Testis (tissue), 3 donors: ENCODE results near the gene HDAC9. TPM values are rescaled to one million over a fixed set of nuclear protein-coding genes. Genes with fewer than 3 reads are reported as not detected.

Source experiments
- DNase-seq: peaks from one replicate; pipeline ENCODE4 v3.0.0-alpha.2; 2019
- H3K27ac ChIP-seq, 2 donors: fragments of 200-600 bp; sonication (generic); one replicate each; pipeline ENCODE4 v1.5.1; 2019
- H3K27me3 ChIP-seq: fragments of 200-600 bp; sonication (generic); one replicate; pipeline ENCODE4 v1.5.1; 2019
- H3K36me3 ChIP-seq: fragments of 200-600 bp; sonication (generic); one replicate; pipeline ENCODE4 v1.5.1; 2017; ENCODE audit warnings: low read depth; ENCODE audit errors: missing control alignments
- H3K4me1 ChIP-seq: fragments of 200-600 bp; sonication (generic); one replicate; pipeline ENCODE4 v1.5.1; 2019
- H3K4me3 ChIP-seq, 2 donors: fragments of 200-600 bp; sonication (generic); one replicate each; pipeline ENCODE4 v1.5.1; 2017 to 2019
- H3K9me3 ChIP-seq: fragments of 200-600 bp; sonication (generic); one replicate; pipeline ENCODE4 v1.5.1; 2017
- POLR2A ChIP-seq: fragments of 450-650 bp; IDR thresholded peaks from one replicate; pipeline ENCODE4 v1.6.1; 2017; ENCODE audit warnings: antibody characterized with exemption, mild to moderate bottlenecking, moderate library complexity
- WGBS, 2 donors: methylation state at CpG; one replicate each; pipeline ENCODE4 v1.1.5; 2018; 5-methylcytosine and 5-hydroxymethylcytosine counted together
- intact Hi-C: fragments of 100-400 bp; cut with DNase I; formaldehyde crosslinking; loops from one replicate; pipeline ENCODE4 v1.15.1; 2023; ENCODE audit warnings: low total_unique reads
- polyA plus RNA-seq: library from polyadenylated mRNA; stranded (reverse); fragments of 350-450 nt; fragmentation: Illumina TruSeq; extraction: RNeasy Lipid Tissue Mini Kit (QIAGEN cat#74804); gene quantifications from one replicate; pipeline ENCODE4 v1.2.3, GENCODE V29; 2014; ENCODE audit warnings: low read depth, low replicate concordance; ENCODE audit not compliant: insufficient read depth
- total RNA-seq, 2 donors: library from RNA; depleted of rRNA; stranded (reverse); fragments of >200 nt; gene quantifications; one replicate each; pipeline ENCODE4 v1.2.3, GENCODE V29; 2016
- TF ChIP-seq, protein P1 (sequence below), 3 experiments: fragments of 450-650 bp in 2 of 3; fragments of 200-600 bp in 1 of 3; sonication (generic) in 1 of 3; IDR thresholded peaks; one replicate each; pipeline ENCODE4 v1.5.1; 2016 to 2019; ENCODE audit warnings: antibody characterized with exemption in 3 of 3, mild to moderate bottlenecking in 2 of 3, moderate library complexity in 1 of 3

HDAC9 gene
- total and polyA plus RNA-seq, 3 donors from 2014 or later: 30.6 to 35.5 (median 35.4) TPM

- Histone ChIP-seq H3K36me3 (no peaks in the 10 kb centered on the region), H3K9me3 (no peaks in the 10 kb centered on the region), H3K27ac (no peak overlapping the region), H3K27me3 (no peaks in the 10 kb centered on the region), H3K4me3 (no peak overlapping the region), H3K4me1 (no peaks in the 10 kb centered on the region)
- WGBS, 2 donors: 22 to 35% methylated on average over 4 of the region's 4 CpGs
- TF ChIP-seq, protein P1, sequence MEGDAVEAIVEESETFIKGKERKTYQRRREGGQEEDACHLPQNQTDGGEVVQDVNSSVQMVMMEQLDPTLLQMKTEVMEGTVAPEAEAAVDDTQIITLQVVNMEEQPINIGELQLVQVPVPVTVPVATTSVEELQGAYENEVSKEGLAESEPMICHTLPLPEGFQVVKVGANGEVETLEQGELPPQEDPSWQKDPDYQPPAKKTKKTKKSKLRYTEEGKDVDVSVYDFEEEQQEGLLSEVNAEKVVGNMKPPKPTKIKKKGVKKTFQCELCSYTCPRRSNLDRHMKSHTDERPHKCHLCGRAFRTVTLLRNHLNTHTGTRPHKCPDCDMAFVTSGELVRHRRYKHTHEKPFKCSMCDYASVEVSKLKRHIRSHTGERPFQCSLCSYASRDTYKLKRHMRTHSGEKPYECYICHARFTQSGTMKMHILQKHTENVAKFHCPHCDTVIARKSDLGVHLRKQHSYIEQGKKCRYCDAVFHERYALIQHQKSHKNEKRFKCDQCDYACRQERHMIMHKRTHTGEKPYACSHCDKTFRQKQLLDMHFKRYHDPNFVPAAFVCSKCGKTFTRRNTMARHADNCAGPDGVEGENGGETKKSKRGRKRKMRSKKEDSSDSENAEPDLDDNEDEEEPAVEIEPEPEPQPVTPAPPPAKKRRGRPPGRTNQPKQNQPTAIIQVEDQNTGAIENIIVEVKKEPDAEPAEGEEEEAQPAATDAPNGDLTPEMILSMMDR (IDR thresholded peaks at IDR 0.05): peak in 2 of 3 experiments; percentile 17 to 22
- no peak for TF ChIP-seq POLR2A
- intact Hi-C loops: no loop called here
- DNase-seq: peak; percentile 39
These were observed 197.9 kb downstream of the HDAC9 start for GRCh38 chr7:18693406-18693805.

GRCh38 chr7:18693816-18694215, 198.3 kb downstream of the HDAC9 start:
- TF ChIP-seq, protein P1 (IDR thresholded peaks at IDR 0.05): no peak
- no peak for TF ChIP-seq POLR2A
- Histone ChIP-seq H3K27me3 (no peaks in the 10 kb centered on the region), H3K9me3 (no peaks in the 10 kb centered on the region), H3K4me3 (no peak overlapping the region), H3K27ac (no peak overlapping the region), H3K4me1 (no peaks in the 10 kb centered on the region), H3K36me3 (no peaks in the 10 kb centered on the region)
- intact Hi-C loops: no loop called here
- DNase-seq: no peak
- WGBS, 2 donors: 57 to 58% methylated on average over 2 of the region's 2 CpGs

DNA sequence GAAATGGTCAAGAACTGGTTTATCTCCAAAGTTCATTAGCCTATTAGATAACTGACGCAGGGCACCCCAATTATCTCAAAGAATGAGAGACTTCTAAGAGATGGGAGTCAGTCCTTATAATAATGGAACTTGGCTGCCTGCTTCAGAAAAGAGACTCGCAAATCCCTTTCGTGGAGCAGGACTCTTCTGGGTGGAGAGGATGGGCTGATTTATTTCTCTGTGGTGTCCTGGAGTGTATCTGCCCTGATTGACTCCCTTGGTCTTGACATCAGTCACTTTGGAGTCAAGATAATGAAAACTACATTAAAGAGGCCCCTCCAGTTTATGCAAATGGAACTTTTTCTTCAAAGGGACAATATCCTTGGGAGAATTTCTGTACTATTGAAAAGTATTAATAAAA, 198.9 kb downstream of the HDAC9 start:
- no peak overlapping the region for H3K4me3 ChIP-seq
- WGBS, 2 donors: 71 to 75% methylated on average over 3 of the region's 3 CpGs
- TF ChIP-seq POLR2A: no peak
- TF ChIP-seq, protein P1 (IDR thresholded peaks at IDR 0.05): no peak
- intact Hi-C loops: no loop called here
- no peak for DNase-seq
- H3K36me3 ChIP-seq: no peaks in the 10 kb centered on the region
- H3K9me3 ChIP-seq: no peaks in the 10 kb centered on the region
- H3K27me3 ChIP-seq: no peaks in the 10 kb centered on the region
- no peaks in the 10 kb centered on the region for H3K4me1 ChIP-seq
- H3K27ac ChIP-seq: no peak overlapping the region

- intact Hi-C loops: no loop called here
- H3K9me3 ChIP-seq: no peaks in the 10 kb centered on the region
- DNase-seq: no peak
- no peak overlapping the region for H3K4me3 ChIP-seq
- no peak for TF ChIP-seq POLR2A
- TF ChIP-seq, protein P1 (IDR thresholded peaks at IDR 0.05): no peak
- H3K4me1 ChIP-seq: no peaks in the 10 kb centered on the region
- 65 to 85% methylated on average over 1 of the region's 1 CpG for WGBS, 2 donors
- H3K27ac ChIP-seq: no peak overlapping the region
- no peaks in the 10 kb centered on the region for H3K27me3 ChIP-seq
- no peaks in the 10 kb centered on the region for H3K36me3 ChIP-seq
These were observed 199.4 kb downstream of the HDAC9 start for GRCh38 chr7:18694911-18695310.

DNA sequence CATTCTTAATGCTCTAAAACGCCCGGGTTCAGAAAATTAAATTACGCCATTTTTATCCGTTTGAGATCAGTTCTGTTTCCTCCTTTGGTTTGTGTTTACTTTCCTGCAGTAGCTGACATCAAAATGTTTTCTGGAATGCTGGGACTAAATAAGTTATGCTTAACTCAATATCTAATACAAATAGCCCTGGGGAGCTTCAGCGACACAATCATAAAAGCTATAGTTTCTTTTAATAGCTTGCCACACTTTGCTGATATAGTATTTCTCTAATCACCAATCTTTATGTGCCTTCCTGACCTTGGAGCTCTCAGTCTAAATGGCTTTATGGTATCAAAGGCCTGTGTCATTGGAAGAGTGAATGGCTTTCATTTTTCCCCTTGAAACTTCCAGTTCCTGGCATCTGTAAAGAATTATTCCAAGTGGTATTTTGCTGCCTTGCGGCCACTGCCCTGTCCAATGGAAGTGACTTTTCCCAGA, 202.7 kb downstream of the HDAC9 start:
- Histone ChIP-seq H3K27me3 (no peaks in the 10 kb centered on the region), H3K27ac (no peak overlapping the region), H3K36me3 (no peaks in the 10 kb centered on the region), H3K4me3 (no peak overlapping the region), H3K4me1 (no peaks in the 10 kb centered on the region), H3K9me3 (no peaks in the 10 kb centered on the region)
- DNase-seq: no peak
- TF ChIP-seq, protein P1 (IDR thresholded peaks at IDR 0.05): no peak
- no peak for TF ChIP-seq POLR2A
- intact Hi-C loops: no loop called here
- WGBS, 2 donors: 85% methylated on average over 6 of the region's 6 CpGs
